Right lobe of liver (tissue), 4 donors: ENCODE data around the gene PIGP.

Source experiments
- CTCF ChIP-seq, 4 donors: fragments of 200-600 bp in 3 of 4; fragments of 450-650 bp in 1 of 4; IDR thresholded peaks; one replicate each; pipeline versions ENCODE4 v1.5.1 to v1.8.0; 2016 to 2022; ENCODE audit warnings: antibody characterized with exemption in 4 of 4, mild to moderate bottlenecking in 2 of 4
- POLR2A ChIP-seq: fragments of 450-650 bp; IDR thresholded peaks from one replicate; pipeline ENCODE4 v1.6.1; 2017; ENCODE audit warnings: antibody characterized with exemption, mild to moderate bottlenecking
- donor health status: DM: no; HTN: no; CAD: no.
- donor health status: DM: no; HTN: no; CAD: no.
- donor health status: DM: no; HTN: yes; CAD: no.

GRCh38 chr21:37047079-37047478, 25.8 kb downstream of the PIGP start:
- TF ChIP-seq CTCF (IDR thresholded peaks at IDR 0.05) (no peak), POLR2A (no peak)
